Measurements from ENCODE around the gene KMT2B.

KMT2B gene

GRCh38 chr19:35783469-35784434, 65.9 kb downstream of the KMT2B start:
- H3K9me3 ChIP-seq (ENCODE audit: control insufficient read depth, insufficient read depth, low read length) = no peaks in the 10 kb centered on the region
- H3K4me1 ChIP-seq (ENCODE audit: control insufficient read depth, insufficient read depth, low read length) = peaks cover 2% of the 10 kb centered on the region
- no peaks in the 10 kb centered on the region for H3K36me3 ChIP-seq (ENCODE audit: control insufficient read depth, insufficient read depth, low read length)
- peak overlapping the region; percentile 68 for H3K4me3 ChIP-seq (ENCODE audit: low read depth, low read length)
- no peak overlapping the region for H3K9ac ChIP-seq (ENCODE audit: low read depth, low read length)
- H3K27me3 ChIP-seq (ENCODE audit: control insufficient read depth, insufficient read depth, low read length) = no peaks in the 10 kb centered on the region

GRCh38 chr19:35784503-35785338, 66.9 kb downstream of the KMT2B start:
- H3K4me3 ChIP-seq (ENCODE audit: low read depth, low read length) = peak overlapping the region; percentile 68
- no peaks in the 10 kb centered on the region for H3K9me3 ChIP-seq (ENCODE audit: control insufficient read depth, insufficient read depth, low read length)
- peak overlapping the region; percentile 47 for H3K9ac ChIP-seq (ENCODE audit: low read depth, low read length)
- H3K27me3 ChIP-seq (ENCODE audit: control insufficient read depth, insufficient read depth, low read length) = no peaks in the 10 kb centered on the region
- H3K36me3 ChIP-seq (ENCODE audit: control insufficient read depth, insufficient read depth, low read length) = no peaks in the 10 kb centered on the region
- H3K4me1 ChIP-seq (ENCODE audit: control insufficient read depth, insufficient read depth, low read length) = peaks cover 2% of the 10 kb centered on the region

GRCh38 chr19:35785339-35785627, 67.5 kb downstream of the KMT2B start:
- Histone ChIP-seq H3K36me3 (ENCODE audit: control insufficient read depth, insufficient read depth, low read length) (no peaks in the 10 kb centered on the region), H3K9ac (ENCODE audit: low read depth, low read length) (no peak overlapping the region), H3K27me3 (ENCODE audit: control insufficient read depth, insufficient read depth, low read length) (no peaks in the 10 kb centered on the region), H3K9me3 (ENCODE audit: control insufficient read depth, insufficient read depth, low read length) (no peaks in the 10 kb centered on the region), H3K4me3 (ENCODE audit: low read depth, low read length) (peak overlapping the region; percentile 62), H3K4me1 (ENCODE audit: control insufficient read depth, insufficient read depth, low read length) (peaks cover 2% of the 10 kb centered on the region)

- Histone ChIP-seq H3K9ac (ENCODE audit: low read depth, low read length) (no peak overlapping the region), H3K4me3 (ENCODE audit: low read depth, low read length) (no peak overlapping the region), H3K4me1 (ENCODE audit: control insufficient read depth, insufficient read depth, low read length) (peaks cover under 1% of the 10 kb centered on the region), H3K36me3 (ENCODE audit: control insufficient read depth, insufficient read depth, low read length) (no peaks in the 10 kb centered on the region), H3K27me3 (ENCODE audit: control insufficient read depth, insufficient read depth, low read length) (no peaks in the 10 kb centered on the region), H3K9me3 (ENCODE audit: control insufficient read depth, insufficient read depth, low read length) (no peaks in the 10 kb centered on the region)
Observed at GRCh38 chr19:35786299-35787160, 68.7 kb downstream of the KMT2B start.

- Histone ChIP-seq H3K36me3 (ENCODE audit: control insufficient read depth, insufficient read depth, low read length) (no peaks in the 10 kb centered on the region), H3K9me3 (ENCODE audit: control insufficient read depth, insufficient read depth, low read length) (no peaks in the 10 kb centered on the region), H3K27me3 (ENCODE audit: control insufficient read depth, insufficient read depth, low read length) (no peaks in the 10 kb centered on the region), H3K4me1 (ENCODE audit: control insufficient read depth, insufficient read depth, low read length) (no peaks in the 10 kb centered on the region), H3K4me3 (ENCODE audit: low read depth, low read length) (no peak overlapping the region), H3K9ac (ENCODE audit: low read depth, low read length) (no peak overlapping the region)
Observed at GRCh38 chr19:35787227-35787799, 69.5 kb downstream of the KMT2B start.

All from iPS-15b (cell line).